ENCODE data around the gene TOLLIP.

The TOLLIP gene

GRCh38 chr11:1272531-1272930 lies 36.9 kb downstream of the TOLLIP start:
- Histone ChIP-seq H3K9me3 (ENCODE audit: control insufficient read depth, insufficient read depth, low read length) (no peaks in the 10 kb centered on the region), H3K27ac (ENCODE audit: low read depth, low read length) (no peak overlapping the region), H3K27me3 (ENCODE audit: control insufficient read depth, low read length) (no peaks in the 10 kb centered on the region), H4K20me1 (ENCODE audit: control insufficient read depth, insufficient read depth, low read depth, low read length) (no peaks in the 10 kb centered on the region), H3K9me2 (replicated peaks; ENCODE audit: control insufficient read depth, low read length) (no peaks in the 10 kb centered on the region), H3K4me2 (ENCODE audit: low read length) (no peak overlapping the region), H3K36me3 (ENCODE audit: control insufficient read depth, low read length) (no peaks in the 10 kb centered on the region), H3K4me3 (ENCODE audit: low read length) (no peak overlapping the region), H3K4me1 (ENCODE audit: control insufficient read depth, low read length) (no peaks in the 10 kb centered on the region), H3F3A (ENCODE audit: control insufficient read depth, insufficient read depth) (no peaks in the 10 kb centered on the region), H3K79me2 (ENCODE audit: control insufficient read depth, low read length) (no peaks in the 10 kb centered on the region)
- TF ChIP-seq CTCF (IDR thresholded peaks at IDR 0.05; ENCODE audit: low read depth, low read length, poor library complexity, severe bottlenecking) (no peak), EZH2phosphoT487 (IDR thresholded peaks at IDR 0.05; ENCODE audit: borderline replicate concordance, low read length) (no peak)

GRCh38 chr11:1271927-1272326 lies 37.5 kb downstream of the TOLLIP start:
- Histone ChIP-seq H3K9me3 (ENCODE audit: control insufficient read depth, insufficient read depth, low read length) (no peaks in the 10 kb centered on the region), H3K36me3 (ENCODE audit: control insufficient read depth, low read length) (no peaks in the 10 kb centered on the region), H3K4me2 (ENCODE audit: low read length) (no peak overlapping the region), H3K4me1 (ENCODE audit: control insufficient read depth, low read length) (no peaks in the 10 kb centered on the region), H3K4me3 (ENCODE audit: low read length) (no peak overlapping the region), H3K9me2 (replicated peaks; ENCODE audit: control insufficient read depth, low read length) (no peaks in the 10 kb centered on the region), H3K27me3 (ENCODE audit: control insufficient read depth, low read length) (no peaks in the 10 kb centered on the region), H3K27ac (ENCODE audit: low read depth, low read length) (no peak overlapping the region), H3F3A (ENCODE audit: control insufficient read depth, insufficient read depth) (no peaks in the 10 kb centered on the region), H3K79me2 (ENCODE audit: control insufficient read depth, low read length) (no peaks in the 10 kb centered on the region), H4K20me1 (ENCODE audit: control insufficient read depth, insufficient read depth, low read depth, low read length) (no peaks in the 10 kb centered on the region)
- TF ChIP-seq CTCF (IDR thresholded peaks at IDR 0.05; ENCODE audit: low read depth, low read length, poor library complexity, severe bottlenecking): no peak
- no peak for TF ChIP-seq EZH2phosphoT487 (IDR thresholded peaks at IDR 0.05; ENCODE audit: borderline replicate concordance, low read length)

DNA sequence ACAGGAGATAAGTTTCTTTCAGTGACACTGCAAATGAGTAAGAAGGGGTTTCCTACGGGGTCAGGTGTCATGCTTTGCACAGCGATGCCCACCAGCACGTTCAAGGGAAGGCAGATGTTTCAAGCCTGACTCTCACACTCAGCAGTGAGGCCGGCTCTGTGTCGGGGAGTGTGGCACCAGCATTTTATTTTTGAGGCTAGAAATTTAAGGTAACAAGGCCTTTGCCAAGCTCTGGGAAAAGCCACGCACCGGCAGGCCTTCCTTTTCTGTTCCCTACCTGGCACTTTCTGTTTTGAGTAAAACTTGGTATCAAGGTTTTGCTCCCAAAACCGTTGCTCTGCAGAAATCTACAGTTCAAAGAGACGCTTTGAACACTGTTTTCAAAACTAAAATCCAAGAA lies 38.0 kb downstream of the TOLLIP start:
- H3K4me1 ChIP-seq (ENCODE audit: control insufficient read depth, low read length): no peaks in the 10 kb centered on the region
- no peaks in the 10 kb centered on the region for H4K20me1 ChIP-seq (ENCODE audit: control insufficient read depth, insufficient read depth, low read depth, low read length)
- no peaks in the 10 kb centered on the region for H3K9me2 ChIP-seq (replicated peaks; ENCODE audit: control insufficient read depth, low read length)
- no peaks in the 10 kb centered on the region for H3K27me3 ChIP-seq (ENCODE audit: control insufficient read depth, low read length)
- no peaks in the 10 kb centered on the region for H3K79me2 ChIP-seq (ENCODE audit: control insufficient read depth, low read length)
- no peak overlapping the region for H3K4me2 ChIP-seq (ENCODE audit: low read length)
- no peak overlapping the region for H3K4me3 ChIP-seq (ENCODE audit: low read length)
- no peaks in the 10 kb centered on the region for H3K9me3 ChIP-seq (ENCODE audit: control insufficient read depth, insufficient read depth, low read length)
- H3F3A ChIP-seq (ENCODE audit: control insufficient read depth, insufficient read depth): no peaks in the 10 kb centered on the region
- H3K27ac ChIP-seq (ENCODE audit: low read depth, low read length): no peak overlapping the region
- H3K36me3 ChIP-seq (ENCODE audit: control insufficient read depth, low read length): no peaks in the 10 kb centered on the region
- TF ChIP-seq CTCF (IDR thresholded peaks at IDR 0.05; ENCODE audit: low read depth, low read length, poor library complexity, severe bottlenecking) (no peak), EZH2phosphoT487 (IDR thresholded peaks at IDR 0.05; ENCODE audit: borderline replicate concordance, low read length) (no peak)

GRCh38 chr11:1271002-1271401 lies 38.4 kb downstream of the TOLLIP start:
- H3K4me2 ChIP-seq (ENCODE audit: low read length): no peak overlapping the region
- TF ChIP-seq CTCF (IDR thresholded peaks at IDR 0.05; ENCODE audit: low read depth, low read length, poor library complexity, severe bottlenecking) (no peak), EZH2phosphoT487 (IDR thresholded peaks at IDR 0.05; ENCODE audit: borderline replicate concordance, low read length) (no peak)

More at GRCh38 chr11:1271002-1271401, 38.4 kb downstream of the TOLLIP start:
- H4K20me1 ChIP-seq (ENCODE audit: control insufficient read depth, insufficient read depth, low read depth, low read length): no peaks in the 10 kb centered on the region
- H3K36me3 ChIP-seq (ENCODE audit: control insufficient read depth, low read length): no peaks in the 10 kb centered on the region
- H3K79me2 ChIP-seq (ENCODE audit: control insufficient read depth, low read length): no peaks in the 10 kb centered on the region
- no peaks in the 10 kb centered on the region for H3K9me2 ChIP-seq (replicated peaks; ENCODE audit: control insufficient read depth, low read length)
- no peaks in the 10 kb centered on the region for H3F3A ChIP-seq (ENCODE audit: control insufficient read depth, insufficient read depth)
- H3K27me3 ChIP-seq (ENCODE audit: control insufficient read depth, low read length): no peaks in the 10 kb centered on the region
- no peaks in the 10 kb centered on the region for H3K9me3 ChIP-seq (ENCODE audit: control insufficient read depth, insufficient read depth, low read length)
- H3K4me1 ChIP-seq (ENCODE audit: control insufficient read depth, low read length): no peaks in the 10 kb centered on the region
- no peak overlapping the region for H3K27ac ChIP-seq (ENCODE audit: low read depth, low read length)
- H3K4me3 ChIP-seq (ENCODE audit: low read length): no peak overlapping the region

Measured in DOHH2 (cell line).